ENCODE results near the gene DPPA2. TPM values are rescaled to one million over a fixed set of nuclear protein-coding genes. Genes with fewer than 3 reads are reported as not detected.

The DPPA2 gene
- total and polyA plus RNA-seq, 11 donors = not detected

- Histone ChIP-seq H3K27ac (no peak overlapping the region), H3K36me3 (no peaks in the 10 kb centered on the region), H3K4me1 (no peaks in the 10 kb centered on the region), H3K4me3 (no peak overlapping the region), H3K27me3 (no peaks in the 10 kb centered on the region), H3K9me3 (peaks cover 0 to 11% (median 0%) of the 10 kb centered on the region in 12 donors)
- intact Hi-C loops (cut with DNase I) = loop anchor here in 1 of 10 donors (10.0 kb wide), 1 partner anchor 125 kb away; no protein-coding TSS in a partner anchor
- 85 to 86% (median 85%) methylated on average over 6 of the region's 6 CpGs for WGBS, 4 donors
- DNase-seq = no peak
- ATAC-seq = no peak
- TF ChIP-seq CTCF (IDR thresholded peaks at IDR 0.05) (no peak), POLR2A (IDR thresholded peaks at IDR 0.05) (no peak)
Measured at GRCh38 chr3:109269577-109270275, 46.6 kb downstream of the DPPA2 start.

GRCh38 chr3:109268181-109268580 is 48.1 kb downstream of the DPPA2 start:
- Histone ChIP-seq H3K27ac (no peak overlapping the region), H3K9me3 (peaks cover 0 to 11% (median 0%) of the 10 kb centered on the region in 12 donors), H3K36me3 (no peaks in the 10 kb centered on the region), H3K4me1 (no peaks in the 10 kb centered on the region), H3K27me3 (no peaks in the 10 kb centered on the region), H3K4me3 (no peak overlapping the region)
- no peak for DNase-seq
- no peak for TF ChIP-seq CTCF (IDR thresholded peaks at IDR 0.05)
- TF ChIP-seq POLR2A (IDR thresholded peaks at IDR 0.05) = no peak
- no peak for ATAC-seq
- WGBS, 4 donors = 86 to 95% (median 92%) methylated on average over 1 of the region's 1 CpG
- intact Hi-C loops (cut with DNase I) = no loop called here

GRCh38 chr3:109265295-109265694 is 51.0 kb downstream of the DPPA2 start:
- no peak overlapping the region for H3K27ac ChIP-seq
- TF ChIP-seq POLR2A (IDR thresholded peaks at IDR 0.05) = no peak
- TF ChIP-seq CTCF (IDR thresholded peaks at IDR 0.05) = no peak
- H3K4me3 ChIP-seq = no peak overlapping the region
- intact Hi-C loops (cut with DNase I) = no loop called here
- H3K4me1 ChIP-seq = no peaks in the 10 kb centered on the region
- H3K9me3 ChIP-seq = peaks cover 0 to 11% (median 0%) of the 10 kb centered on the region in 12 donors
- ATAC-seq (no peak), DNase-seq (no peak)
- 50 to 68% (median 59%) methylated on average over 2 of the region's 2 CpGs for WGBS, 4 donors
- H3K27me3 ChIP-seq = no peaks in the 10 kb centered on the region
- H3K36me3 ChIP-seq = no peaks in the 10 kb centered on the region

GRCh38 chr3:109257269-109257668 is 59.0 kb downstream of the DPPA2 start:
- ATAC-seq (peak; percentile 38 to 71 (median 58)), DNase-seq (no peak)
- intact Hi-C loops (cut with DNase I) = no loop called here
- H3K4me3 ChIP-seq = no peak overlapping the region
- H3K36me3 ChIP-seq = no peaks in the 10 kb centered on the region
- no peaks in the 10 kb centered on the region for H3K27me3 ChIP-seq
- WGBS, 4 donors = 26 to 43% (median 37%) methylated on average over 2 of the region's 2 CpGs
- no peak for TF ChIP-seq CTCF (IDR thresholded peaks at IDR 0.05)
- TF ChIP-seq POLR2A (IDR thresholded peaks at IDR 0.05) = no peak
- H3K4me1 ChIP-seq = peaks cover 0 to 6% (median 0%) of the 10 kb centered on the region in 12 donors
- peaks cover 0 to under 1% (median 0%) of the 10 kb centered on the region in 12 donors for H3K9me3 ChIP-seq
- H3K27ac ChIP-seq = peak overlapping the region in 2 of 12 donors; percentile 53 to 59
